ENCODE data around the gene SUGP1. TPM values are rescaled to one million over a fixed set of nuclear protein-coding genes. Genes with fewer than 3 reads are reported as not detected.

SUGP1 gene
- total RNA-seq, 1 donor from 2014 or later = 44.7 TPM

- Histone ChIP-seq H3K27me3 (ENCODE audit: low read depth) (peaks cover 17% of the 10 kb centered on the region), H3K9me3 (replicated peaks) (no peaks in the 10 kb centered on the region), H3K27ac (replicated peaks) (no peak overlapping the region), H3K4me1 (peaks cover 7% of the 10 kb centered on the region), H3K36me3 (peaks cover 63% of the 10 kb centered on the region), H3K4me3 (no peak overlapping the region)
- TF ChIP-seq CTCF (IDR thresholded peaks at IDR 0.05; ENCODE audit: borderline replicate concordance) = no peak
- no peak for DNase-seq
- intact Hi-C loops (cut with micrococcal nuclease) = no loop called here
Measured at GRCh38 chr19:19276386-19276785, 43.9 kb downstream of the SUGP1 start.

GRCh38 chr19:19274716-19275565, 45.4 kb downstream of the SUGP1 start:
- peaks cover 17% of the 10 kb centered on the region for H3K27me3 ChIP-seq (ENCODE audit: low read depth)
- H3K36me3 ChIP-seq = peaks cover 49% of the 10 kb centered on the region
- no peak for DNase-seq
- peaks cover 7% of the 10 kb centered on the region for H3K4me1 ChIP-seq
- intact Hi-C loops (cut with micrococcal nuclease) = no loop called here
- no peak for TF ChIP-seq CTCF (IDR thresholded peaks at IDR 0.05; ENCODE audit: borderline replicate concordance)
- H3K4me3 ChIP-seq = no peak overlapping the region
- H3K27ac ChIP-seq (replicated peaks) = no peak overlapping the region
- H3K9me3 ChIP-seq (replicated peaks) = no peaks in the 10 kb centered on the region

GRCh38 chr19:19274146-19274545, 46.2 kb downstream of the SUGP1 start:
- Histone ChIP-seq H3K36me3 (peaks cover 41% of the 10 kb centered on the region), H3K9me3 (replicated peaks) (no peaks in the 10 kb centered on the region), H3K27me3 (ENCODE audit: low read depth) (peaks cover 17% of the 10 kb centered on the region), H3K4me1 (peaks cover 7% of the 10 kb centered on the region), H3K27ac (replicated peaks) (no peak overlapping the region), H3K4me3 (no peak overlapping the region)
- intact Hi-C loops (cut with micrococcal nuclease) = no loop called here
- TF ChIP-seq CTCF (IDR thresholded peaks at IDR 0.05; ENCODE audit: borderline replicate concordance) = no peak
- no peak for DNase-seq

GRCh38 chr19:19271828-19272599, 48.3 kb downstream of the SUGP1 start:
- H3K27me3 ChIP-seq (ENCODE audit: low read depth) = peaks cover 17% of the 10 kb centered on the region
- intact Hi-C loops (cut with micrococcal nuclease) = no loop called here
- no peak overlapping the region for H3K27ac ChIP-seq (replicated peaks)
- H3K36me3 ChIP-seq = peaks cover 20% of the 10 kb centered on the region
- no peak overlapping the region for H3K4me3 ChIP-seq
- TF ChIP-seq CTCF (IDR thresholded peaks at IDR 0.05; ENCODE audit: borderline replicate concordance) = no peak
- H3K4me1 ChIP-seq = peaks cover 7% of the 10 kb centered on the region
- no peak for DNase-seq
- no peaks in the 10 kb centered on the region for H3K9me3 ChIP-seq (replicated peaks)

GRCh38 chr19:19270749-19271571, 49.3 kb downstream of the SUGP1 start:
- no peak overlapping the region for H3K27ac ChIP-seq (replicated peaks)
- H3K4me1 ChIP-seq = peaks cover 7% of the 10 kb centered on the region
- intact Hi-C loops (cut with micrococcal nuclease) = no loop called here
- no peak overlapping the region for H3K4me3 ChIP-seq
- H3K9me3 ChIP-seq (replicated peaks) = no peaks in the 10 kb centered on the region
- peaks cover 17% of the 10 kb centered on the region for H3K27me3 ChIP-seq (ENCODE audit: low read depth)
- TF ChIP-seq CTCF (IDR thresholded peaks at IDR 0.05; ENCODE audit: borderline replicate concordance) = no peak
- peaks cover 9% of the 10 kb centered on the region for H3K36me3 ChIP-seq
- DNase-seq = no peak
